NCI-H446 treated with DMSO at 0.1 percent for 48 hours (cell line): ENCODE data around the gene ZNF616.
"Not testable (repeated sequence)": the region's sequence is repeated elsewhere in the genome, so short reads cannot be mapped to it uniquely, and the experiment has no call there.

Experiments used
- DNase-seq: peaks from one replicate; lab custom pipeline; 2025; lab: John Stamatoyannopoulos, UW

Gene ZNF616

GRCh38 chr19:52110780-52111179, 29.0 kb downstream of the ZNF616 start:
- DNase-seq, result no peak

- DNase-seq, result no peak
Observed at GRCh38 chr19:52102782-52103181, 37.0 kb downstream of the ZNF616 start.

GRCh38 chr19:52101866-52102562, 37.7 kb downstream of the ZNF616 start:
- DNase-seq, result no peak

GRCh38 chr19:52099497-52100138, 40.1 kb downstream of the ZNF616 start:
- no peak for DNase-seq

GRCh38 chr19:52096416-52096815, 43.3 kb downstream of the ZNF616 start:
- DNase-seq, result not testable (repeated sequence)

- DNase-seq, result peak; percentile 86
Observed at GRCh38 chr19:52095172-52096014, 44.3 kb downstream of the ZNF616 start, which contains the start of gene ZNF841. TSS of gene ZNF841 (minus strand) at chr19:52095765. CDS start at chr19:52084801, 10,964 bp downstream.

- DNase-seq, result no peak
Observed at GRCh38 chr19:52094526-52095130, 45.1 kb downstream of the ZNF616 start.

GRCh38 chr19:52086481-52086880, 53.3 kb downstream of the ZNF616 start:
- no peak for DNase-seq

- DNase-seq, result no peak
Observed at GRCh38 chr19:52070496-52070895, 69.2 kb downstream of the ZNF616 start.

GRCh38 chr19:52069653-52070052, 70.1 kb downstream of the ZNF616 start:
- no peak for DNase-seq

GRCh38 chr19:52066258-52066863, 73.4 kb downstream of the ZNF616 start:
- DNase-seq, result no peak

- no peak for DNase-seq
Observed at GRCh38 chr19:52065399-52065798, 74.3 kb downstream of the ZNF616 start.
